Endothelial cell of umbilical vein (primary cell): Measurements from ENCODE around the gene GLOD5. TPM values are rescaled to one million over a fixed set of nuclear protein-coding genes. Genes with fewer than 3 reads are reported as not detected.
A peak's percentile ranks its signal among the peaks of the same experiment; 100 is the strongest.

Source experiments
- BruUV-seq: library from RNA; stranded (reverse); fragments of 400-500 nt; replicated peaks from 2 replicates; lab custom pipeline; 2021; lab: Mats Ljungman, UMichigan
- CTCF ChIA-PET: fragments of 300-600, 350-600 bp; sonication (Branson Sonifier 250); formaldehyde crosslinking; loops from one replicate; lab custom pipeline; 2021; ENCODE audit warnings: antibody characterized with exemption, inconsistent platforms; lab: Charles Lee
- POLR2A ChIA-PET: fragments of 300-600, 350-600 bp; sonication (Branson Sonifier 250); formaldehyde crosslinking; loops from one replicate; lab custom pipeline; 2021; ENCODE audit warnings: antibody characterized with exemption, inconsistent platforms; lab: Charles Lee
- DNase-seq: peaks from one replicate; pipeline ENCODE4 v3.0.0-alpha.2; 2011; ENCODE audit warnings: low read depth, low spot score
- FAIRE-seq: peaks from 2 replicates; lab custom pipeline; 2011; peaks lifted over from hg19 to GRCh38; lab: Jason Lieb, UNC
- H2AFZ ChIP-seq: 2 replicates; pipeline ENCODE4 v1.6.0; 2012; ENCODE audit warnings: low read depth, low read length, control low read depth, inconsistent platforms
- H3K27ac ChIP-seq: 2 replicates; pipeline ENCODE4 v1.5.1; 2011; ENCODE audit warnings: low read depth, mild to moderate bottlenecking, control low read depth, low read length, moderate library complexity; ENCODE audit not compliant: insufficient read depth
- H3K27me3 ChIP-seq, 2 experiments: 2 replicates each; pipeline versions ENCODE4 v1.6.0 to v1.6.1; 2011; ENCODE audit warnings: low read length in 2 of 2, mixed read lengths in 1 of 2; ENCODE audit not compliant: control insufficient read depth in 2 of 2, insufficient read depth in 2 of 2
- H3K36me3 ChIP-seq, 2 experiments: 2 replicates in 1 of 2; 3 replicates in 1 of 2; pipeline ENCODE4 v1.5.1; 2011; ENCODE audit warnings: low read length in 2 of 2, mild to moderate bottlenecking in 1 of 2, moderate library complexity in 1 of 2; ENCODE audit not compliant: control insufficient read depth in 2 of 2, insufficient read depth in 2 of 2; ENCODE audit errors: extremely low read depth in 1 of 2
- H3K4me1 ChIP-seq: 3 replicates; pipeline ENCODE4 v1.5.1; 2011; ENCODE audit warnings: mild to moderate bottlenecking, low read length; ENCODE audit not compliant: control insufficient read depth, insufficient read depth; ENCODE audit errors: extremely low read depth
- H3K4me2 ChIP-seq: 2 replicates; pipeline ENCODE4 v1.6.1; 2011; ENCODE audit warnings: low read length, control low read depth, mixed read lengths; ENCODE audit not compliant: insufficient read depth
- H3K4me3 ChIP-seq, 3 experiments: fragments of 200-600 bp in 1 of 3; sonication (generic), shearing (Covaris generic) in 1 of 3; replicated peaks in 1 of 3; 2 replicates each; pipeline ENCODE4 v1.5.1; 2011 to 2016; ENCODE audit warnings: control low read depth in 3 of 3, low read length in 3 of 3, mild to moderate bottlenecking in 2 of 3, inconsistent platforms in 1 of 3, low read depth in 1 of 3, moderate library complexity in 1 of 3; ENCODE audit not compliant: insufficient read depth in 1 of 3
- H3K79me2 ChIP-seq: 2 replicates; pipeline ENCODE4 v1.6.0; 2012; ENCODE audit warnings: low read length, inconsistent platforms; ENCODE audit not compliant: control insufficient read depth, insufficient read depth
- H3K9ac ChIP-seq: replicated peaks from 2 replicates; pipeline ENCODE3; 2011; ENCODE audit warnings: low read length, control low read depth; ENCODE audit not compliant: insufficient read depth; ENCODE audit errors: extremely low read depth
- H3K9me1 ChIP-seq: replicated peaks from 3 replicates; pipeline ENCODE4 v1.6.0; 2011; ENCODE audit warnings: mild to moderate bottlenecking, low read length; ENCODE audit not compliant: control insufficient read depth, insufficient read depth; ENCODE audit errors: extremely low read depth
- H3K9me3 ChIP-seq: replicated peaks from 2 replicates; pipeline ENCODE4 v1.5.1; 2012; ENCODE audit warnings: low read length, inconsistent platforms; ENCODE audit not compliant: control insufficient read depth, insufficient read depth
- H4K20me1 ChIP-seq: replicated peaks from 2 replicates; pipeline ENCODE3; 2011; ENCODE audit warnings: mild to moderate bottlenecking, low read length; ENCODE audit not compliant: control insufficient read depth, insufficient read depth; ENCODE audit errors: extremely low read depth
- POLR2A ChIP-seq: IDR thresholded peaks from 2 replicates; pipeline ENCODE4 v1.6.1; 2012; ENCODE audit warnings: low read depth, mild to moderate bottlenecking, control low read depth, low read length
- POLR2AphosphoS5 ChIP-seq: IDR thresholded peaks from 2 replicates; pipeline ENCODE4 v1.6.1; 2012; ENCODE audit warnings: low read depth, mild to moderate bottlenecking, control low read depth, low read length, moderate library complexity; ENCODE audit not compliant: insufficient read depth
- dilution Hi-C: fragments of 300-500 bp; cut with MboI; formaldehyde crosslinking; loops from one replicate; pipeline ENCODE4 v1.15.0; 2019; ENCODE audit warnings: low sequenced_read_pairs; ENCODE audit not compliant: extremely low pct_ligation_motif_present
- intact Hi-C: fragments of 100-400 bp; cut with micrococcal nuclease; formaldehyde crosslinking; loops from one replicate; pipeline ENCODE4 v1.10.0; 2022
- polyA plus RNA-seq, 4 experiments: library from polyadenylated mRNA; depleted of rRNA in 3 of 4; stranded (reverse) in 3 of 4; unstranded in 1 of 4; fragments of >200 nt; gene quantifications; 2 replicates each; pipeline versions ENCODE4 v1.2.1 to v1.2.3, GENCODE V29; 2011 to 2012; ENCODE audit warnings: missing spikeins in 1 of 4
- total RNA-seq: library from RNA; stranded (reverse); gene quantifications from 2 replicates; pipeline ENCODE4 v1.2.3, GENCODE V29; 2021
- TF ChIP-seq, protein P1 (sequence below), 2 donors: IDR thresholded peaks; 1 replicate in 1 of 2; 2 replicates in 1 of 2; pipeline ENCODE4 v1.5.1; 2011; ENCODE audit warnings: low read length in 2 of 2, mild to moderate bottlenecking in 2 of 2, moderate library complexity in 2 of 2, control low read depth in 1 of 2, inconsistent platforms in 1 of 2, low read depth in 1 of 2; ENCODE audit not compliant: insufficient read depth in 1 of 2; ENCODE audit errors: extremely low read depth in 1 of 2

GLOD5 gene
- total and polyA plus RNA-seq, 2 donors (not counting 3 experiments of a cell fraction or from before 2014, with no cell fraction given) = not detected

DNA sequence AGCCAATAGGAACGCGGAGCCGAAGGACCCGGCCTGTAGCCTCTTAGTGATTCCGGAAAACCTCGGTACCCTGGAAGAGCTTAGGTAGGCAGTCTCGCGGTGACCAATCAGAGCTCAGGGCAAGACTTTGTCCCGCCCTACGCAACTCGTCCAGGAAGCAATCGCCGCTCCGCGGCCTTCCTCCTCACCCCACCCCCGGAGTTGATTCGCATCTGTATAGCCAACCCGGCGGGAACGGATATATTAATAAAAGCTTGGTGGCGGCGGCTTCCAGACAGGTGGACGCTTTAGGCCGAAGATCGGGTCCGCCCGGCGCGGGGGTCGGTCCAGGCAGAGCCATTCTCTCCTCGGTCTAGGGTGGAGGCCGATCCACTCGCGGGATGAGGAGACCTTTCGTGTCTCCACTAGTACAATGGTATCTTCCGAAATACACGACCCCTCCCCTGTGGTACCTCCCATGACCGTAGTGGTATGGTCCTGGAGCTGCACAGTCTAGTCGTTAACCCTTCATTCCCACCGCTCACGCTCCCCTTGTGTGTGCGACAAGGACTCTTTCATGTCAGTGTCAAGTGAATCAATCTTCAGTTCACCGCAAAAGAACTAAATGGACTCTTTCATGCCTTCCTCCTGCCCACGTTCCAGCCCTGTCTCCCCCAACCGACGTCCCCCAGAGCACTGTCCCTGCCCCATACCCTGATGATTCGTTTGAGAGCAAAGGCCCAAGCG is 24.2 kb upstream of the GLOD5 start:
- no peaks in the 10 kb centered on the region for H3K79me2 ChIP-seq
- intact Hi-C loops = loop anchor here (1.0 to 2.0 kb wide), 4 partner anchors 41 to 160 kb away; partner anchors contain the start of genes PQBP1, SUV39H1 and TIMM17B
- TF ChIP-seq POLR2AphosphoS5 = peak; percentile 73
- TF ChIP-seq, protein P1, sequence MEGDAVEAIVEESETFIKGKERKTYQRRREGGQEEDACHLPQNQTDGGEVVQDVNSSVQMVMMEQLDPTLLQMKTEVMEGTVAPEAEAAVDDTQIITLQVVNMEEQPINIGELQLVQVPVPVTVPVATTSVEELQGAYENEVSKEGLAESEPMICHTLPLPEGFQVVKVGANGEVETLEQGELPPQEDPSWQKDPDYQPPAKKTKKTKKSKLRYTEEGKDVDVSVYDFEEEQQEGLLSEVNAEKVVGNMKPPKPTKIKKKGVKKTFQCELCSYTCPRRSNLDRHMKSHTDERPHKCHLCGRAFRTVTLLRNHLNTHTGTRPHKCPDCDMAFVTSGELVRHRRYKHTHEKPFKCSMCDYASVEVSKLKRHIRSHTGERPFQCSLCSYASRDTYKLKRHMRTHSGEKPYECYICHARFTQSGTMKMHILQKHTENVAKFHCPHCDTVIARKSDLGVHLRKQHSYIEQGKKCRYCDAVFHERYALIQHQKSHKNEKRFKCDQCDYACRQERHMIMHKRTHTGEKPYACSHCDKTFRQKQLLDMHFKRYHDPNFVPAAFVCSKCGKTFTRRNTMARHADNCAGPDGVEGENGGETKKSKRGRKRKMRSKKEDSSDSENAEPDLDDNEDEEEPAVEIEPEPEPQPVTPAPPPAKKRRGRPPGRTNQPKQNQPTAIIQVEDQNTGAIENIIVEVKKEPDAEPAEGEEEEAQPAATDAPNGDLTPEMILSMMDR (IDR thresholded peaks at IDR 0.05; ENCODE audit: extremely low read depth in 1 of 2, insufficient read depth in 1 of 2, low read depth in 1 of 2, low read length in 2 of 2) = no peak
- peak; percentile 75 for TF ChIP-seq POLR2A
- H3K4me2 ChIP-seq = peak overlapping the region; percentile 39
- peak overlapping the region; percentile 51 for H2AFZ ChIP-seq
- peak overlapping the region; percentile 66 for H3K9ac ChIP-seq
- ChIA-PET POLR2A (interaction anchor here (0.7 to 1.4 kb wide), 3 partner anchors 64 to 221 kb away, joined by 3 to 5 read pairs (median 3); partner anchors contain the start of genes HDAC6, PQBP1 and TIMM17B), CTCF (interaction anchor here (1.0 kb wide), 1 partner anchor 89 kb away, joined by 3 read pairs; no protein-coding TSS in a partner anchor)
- H4K20me1 ChIP-seq = no peaks in the 10 kb centered on the region
- peak; percentile 99 for FAIRE-seq
- peak overlapping the region; percentile 11 to 58 (median 45) for H3K4me3 ChIP-seq
- DNase-seq = peak; percentile 95
- peaks cover 3% of the 10 kb centered on the region for H3K4me1 ChIP-seq
- dilution Hi-C loops = no loop called here
- no peaks in the 10 kb centered on the region for H3K27me3 ChIP-seq
- H3K36me3 ChIP-seq = no peaks in the 10 kb centered on the region
- no peaks in the 10 kb centered on the region for H3K9me3 ChIP-seq
- TSS peak; percentile 100 for BruUV-seq
- no peaks in the 10 kb centered on the region for H3K9me1 ChIP-seq
- peak overlapping the region; percentile 64 for H3K27ac ChIP-seq
